Kidney (tissue), 14 donors: ENCODE results near the gene RAF1. TPM values are rescaled to one million over a fixed set of nuclear protein-coding genes. Genes with fewer than 3 reads are reported as not detected.

ENCODE experiments used
- DNase-seq, 5 donors: peaks; one replicate each; pipeline ENCODE4 v3.0.0-alpha.2; 2013 to 2020
- FAIRE-seq: peaks from 2 replicates; lab custom pipeline; 2012; peaks lifted over from hg19 to GRCh38; lab: Jason Lieb, UNC
- H3K27ac ChIP-seq, 2 donors: one replicate each; pipeline ENCODE4 v1.7.0; 2013; ENCODE audit warnings: low read depth in 2 of 2, low read length in 2 of 2, inconsistent platforms in 1 of 2
- H3K27me3 ChIP-seq: one replicate; pipeline ENCODE4 v1.7.1; 2013; ENCODE audit warnings: low read length, inconsistent platforms; ENCODE audit not compliant: control insufficient read depth, insufficient read depth
- H3K36me3 ChIP-seq, 3 donors: one replicate each; pipeline versions ENCODE4 v1.7.0 to v1.7.1; 2013; ENCODE audit warnings: low read length in 3 of 3, control low read depth in 1 of 3, inconsistent platforms in 1 of 3; ENCODE audit not compliant: insufficient read depth in 3 of 3, control insufficient read depth in 2 of 3
- H3K4me1 ChIP-seq, 3 donors: one replicate each; pipeline versions ENCODE4 v1.7.0 to v1.7.1; 2013; ENCODE audit warnings: low read length in 3 of 3, inconsistent platforms in 1 of 3, low read depth in 1 of 3; ENCODE audit not compliant: control insufficient read depth in 2 of 3, insufficient read depth in 2 of 3
- H3K4me3 ChIP-seq, 3 donors: one replicate each; pipeline versions ENCODE4 v1.7.0 to v1.8.1; 2013; ENCODE audit warnings: low read length in 3 of 3, control low read depth in 1 of 3, inconsistent platforms in 1 of 3
- H3K9ac ChIP-seq, 3 donors: one replicate each; pipeline versions ENCODE4 v1.7.0 to v1.7.1; 2013; ENCODE audit warnings: low read length in 3 of 3, control low read depth in 1 of 3, inconsistent platforms in 1 of 3
- H3K9me3 ChIP-seq, 3 donors: one replicate each; pipeline versions ENCODE4 v1.7.0 to v1.7.1; 2013; ENCODE audit warnings: low read length in 3 of 3, control low read depth in 1 of 3, inconsistent platforms in 1 of 3; ENCODE audit not compliant: control insufficient read depth in 2 of 3, insufficient read depth in 1 of 3
- CTCF ChIP-seq: IDR thresholded peaks from 3 replicates; pipeline ENCODE4 v1.5.1; 2012; ENCODE audit warnings: mild to moderate bottlenecking, moderate library complexity, borderline replicate concordance; ENCODE audit not compliant: insufficient read depth; ENCODE audit errors: extremely low read depth
- intact Hi-C: fragments of 100-400 bp; cut with DNase I; formaldehyde crosslinking; loops from one replicate; pipeline ENCODE4 v1.11.1; 2022
- polyA plus RNA-seq: library from polyadenylated mRNA; stranded (reverse); fragments of 350-450 nt; fragmentation: Illumina TruSeq; extraction: RNeasy Lipid Tissue Mini Kit (QIAGEN cat#74804); gene quantifications from one replicate; pipeline ENCODE4 v1.2.3, GENCODE V29; 2014; ENCODE audit warnings: low read depth, low replicate concordance; ENCODE audit not compliant: insufficient read depth
- total RNA-seq: library from RNA; stranded (reverse); fragmentation: NEBNext Ultra II Directional; extraction: Animal tissue kit (Norgen Biotek cat#: 25700); gene quantifications from one replicate; pipeline ENCODE4 v1.2.1, GENCODE V29; 2021
- donor health status: control.
- donor health status: control.
- donor health status: control.
- donor health status: control.
- donor health status: control.
- donor health status: DM: yes; HTN: yes; CAD: no.
- donor health status: Normal renal cell carcinoma (clear cell type).

Gene RAF1
- total and polyA plus RNA-seq, 2 donors from 2014 or later, result 53.0 to 79.6 TPM

- Histone ChIP-seq H3K27me3 (no peaks in the 10 kb centered on the region), H3K27ac (peak overlapping the region in 1 of 2 donors; percentile 16), H3K4me1 (peaks cover 0 to 13% (median 7%) of the 10 kb centered on the region in 3 donors), H3K9me3 (no peaks in the 10 kb centered on the region), H3K9ac (no peak overlapping the region), H3K4me3 (no peak overlapping the region), H3K36me3 (no peaks in the 10 kb centered on the region)
- intact Hi-C loops, result no loop called here
- TF ChIP-seq CTCF, result no peak
- no peak for FAIRE-seq
- DNase-seq, result no peak
Observed at GRCh38 chr3:12658593-12659058, 5.3 kb downstream of the RAF1 start.

DNA sequence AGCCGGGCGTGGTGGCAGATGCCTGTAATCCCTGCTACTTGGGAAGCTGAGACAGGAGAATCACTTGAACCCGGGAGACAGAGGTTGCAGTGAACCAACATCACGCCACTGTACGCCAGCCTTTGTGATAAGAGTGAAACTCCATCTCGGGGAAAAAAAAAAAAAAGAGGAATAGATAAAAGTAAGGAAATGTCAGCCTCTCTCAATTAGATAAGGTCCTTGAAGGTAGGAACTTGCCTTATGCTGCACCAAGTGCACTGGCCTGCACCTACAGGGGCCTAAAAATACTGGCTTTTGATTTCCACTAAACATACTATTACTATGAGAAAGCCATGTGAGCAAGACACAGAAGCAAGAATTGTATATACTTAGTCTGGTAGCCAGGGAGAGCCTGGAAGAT is 7.1 kb downstream of the RAF1 start:
- intact Hi-C loops, result no loop called here
- no peak for TF ChIP-seq CTCF
- H3K36me3 ChIP-seq, result no peaks in the 10 kb centered on the region
- H3K27me3 ChIP-seq, result no peaks in the 10 kb centered on the region
- FAIRE-seq (no peak), DNase-seq (no peak)
- H3K9ac ChIP-seq, result no peak overlapping the region
- H3K4me1 ChIP-seq, result peaks cover 0 to 13% (median 2%) of the 10 kb centered on the region in 3 donors
- no peak overlapping the region for H3K4me3 ChIP-seq
- H3K9me3 ChIP-seq, result no peaks in the 10 kb centered on the region
- no peak overlapping the region for H3K27ac ChIP-seq

DNA sequence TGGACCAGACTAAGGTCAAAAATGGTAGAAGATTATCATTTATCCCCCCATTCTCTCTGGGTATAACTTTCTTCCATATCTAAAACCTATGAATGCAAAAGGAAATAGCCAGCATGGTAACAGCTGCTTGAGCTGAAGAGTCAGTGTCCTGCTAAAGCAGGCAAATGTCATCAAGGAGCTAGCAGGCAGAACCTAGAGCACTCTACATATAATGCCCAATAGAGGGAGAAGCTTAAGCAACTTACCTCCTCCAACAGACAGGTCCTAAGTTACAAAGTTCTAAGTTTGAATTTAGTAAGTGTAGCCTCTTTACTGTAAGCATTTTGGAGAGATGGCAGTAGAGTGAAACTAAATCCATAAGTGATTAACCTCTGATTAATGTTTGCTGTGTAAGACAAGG is 7.7 kb downstream of the RAF1 start:
- no peak for FAIRE-seq
- Histone ChIP-seq H3K27me3 (no peaks in the 10 kb centered on the region), H3K36me3 (no peaks in the 10 kb centered on the region), H3K9me3 (no peaks in the 10 kb centered on the region), H3K27ac (no peak overlapping the region), H3K9ac (no peak overlapping the region), H3K4me3 (no peak overlapping the region), H3K4me1 (peaks cover 0 to 13% (median 2%) of the 10 kb centered on the region in 3 donors)
- no peak for DNase-seq
- TF ChIP-seq CTCF, result no peak
- intact Hi-C loops, result no loop called here

DNA sequence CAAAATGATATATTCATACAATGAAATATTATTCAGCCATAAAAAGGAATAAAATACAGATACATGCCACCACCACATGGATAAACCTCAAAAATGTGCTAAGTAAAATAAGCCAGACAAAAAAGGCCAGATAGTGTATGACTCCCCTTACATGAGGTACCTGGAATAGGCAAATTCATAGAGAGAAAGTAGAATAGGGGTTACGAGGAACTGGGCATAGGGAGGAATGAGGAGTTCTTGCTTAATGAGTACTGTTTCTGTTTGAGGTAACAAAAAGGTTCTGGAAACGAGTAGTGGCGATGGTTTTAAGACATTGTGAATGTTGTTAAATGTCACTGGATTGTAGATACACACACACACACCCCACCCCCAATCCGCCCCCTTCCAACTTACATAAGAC is 8.2 kb downstream of the RAF1 start:
- Histone ChIP-seq H3K4me3 (no peak overlapping the region), H3K4me1 (peaks cover 0 to 10% (median 2%) of the 10 kb centered on the region in 3 donors), H3K9ac (no peak overlapping the region), H3K27ac (no peak overlapping the region), H3K27me3 (no peaks in the 10 kb centered on the region), H3K9me3 (no peaks in the 10 kb centered on the region), H3K36me3 (no peaks in the 10 kb centered on the region)
- DNase-seq, result no peak
- TF ChIP-seq CTCF, result no peak
- no peak for FAIRE-seq
- intact Hi-C loops, result no loop called here
